HG02870 (cell line): ENCODE data around the gene SFN.
"Not testable (repeated sequence)": the region's sequence is repeated elsewhere in the genome, so short reads cannot be mapped to it uniquely, and the experiment has no call there.

Source experiments
- ATAC-seq: cut with Tn5 transposase; IDR thresholded peaks from one replicate; pipeline ENCODE4 v1.9.1; 2021; ENCODE audit warnings: mild to moderate bottlenecking, moderate library complexity; ENCODE audit not compliant: unreplicated experiment

SFN gene

DNA sequence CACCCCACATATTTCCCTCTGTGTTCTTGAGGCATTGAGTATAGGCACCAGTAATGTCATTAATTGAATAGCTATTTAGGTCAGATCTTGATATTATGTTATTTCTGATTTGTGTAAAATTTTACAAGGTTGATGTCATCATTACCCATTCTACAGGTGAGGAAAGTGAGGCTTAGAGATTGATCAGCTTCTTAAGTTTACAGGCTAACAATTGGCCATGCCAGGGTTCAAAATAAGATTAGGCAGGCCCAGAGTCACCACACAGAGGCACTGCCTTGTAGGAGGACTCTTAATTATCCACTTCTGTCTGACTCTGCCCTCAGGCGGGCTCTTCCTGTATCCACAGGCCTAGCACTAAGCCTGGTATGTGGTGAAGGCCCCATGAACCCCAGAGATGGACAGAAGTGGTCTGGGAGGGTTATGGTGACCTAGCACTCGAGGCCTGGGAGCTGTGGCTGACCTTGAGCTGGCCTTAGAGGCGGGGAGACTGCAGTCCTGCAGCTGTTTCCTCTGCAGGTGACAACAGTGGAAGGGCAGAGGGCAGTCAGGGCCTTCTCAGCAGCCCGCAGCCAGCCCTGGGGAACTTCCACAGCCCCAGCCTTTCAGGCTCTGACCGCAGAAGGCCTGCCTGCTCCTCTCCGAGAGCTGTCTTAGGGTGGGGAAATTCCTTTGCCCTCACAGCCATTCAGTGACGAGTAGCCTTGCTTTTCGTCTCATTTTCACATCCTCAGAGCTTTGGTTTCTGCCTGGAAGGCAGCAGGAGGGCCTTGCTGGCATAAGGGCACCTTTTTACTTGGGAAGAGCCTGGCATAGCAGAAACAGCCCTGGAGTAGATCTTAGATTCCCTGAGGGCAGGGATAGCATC, 24.2 kb upstream of the SFN start:
- peak; percentile 93 for ATAC-seq

DNA sequence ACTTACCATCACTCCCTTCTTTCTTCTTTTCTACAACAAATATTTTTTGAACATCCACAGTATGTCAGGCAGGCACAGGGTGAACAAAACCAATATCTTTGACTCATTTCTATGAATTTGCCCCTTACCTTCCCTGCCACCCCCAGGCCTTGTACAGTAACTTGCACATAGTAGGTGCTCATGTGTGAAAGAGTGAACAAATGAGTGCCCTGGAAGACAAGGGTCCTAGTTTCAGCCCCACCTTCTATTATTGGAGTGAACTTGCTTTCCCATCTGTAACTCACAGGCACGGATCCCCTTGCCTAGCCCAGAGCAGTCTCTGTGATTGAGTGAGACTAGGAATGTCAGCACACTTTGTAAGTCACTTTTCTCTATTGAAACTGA, 23.6 kb upstream of the SFN start:
- ATAC-seq: no peak

DNA sequence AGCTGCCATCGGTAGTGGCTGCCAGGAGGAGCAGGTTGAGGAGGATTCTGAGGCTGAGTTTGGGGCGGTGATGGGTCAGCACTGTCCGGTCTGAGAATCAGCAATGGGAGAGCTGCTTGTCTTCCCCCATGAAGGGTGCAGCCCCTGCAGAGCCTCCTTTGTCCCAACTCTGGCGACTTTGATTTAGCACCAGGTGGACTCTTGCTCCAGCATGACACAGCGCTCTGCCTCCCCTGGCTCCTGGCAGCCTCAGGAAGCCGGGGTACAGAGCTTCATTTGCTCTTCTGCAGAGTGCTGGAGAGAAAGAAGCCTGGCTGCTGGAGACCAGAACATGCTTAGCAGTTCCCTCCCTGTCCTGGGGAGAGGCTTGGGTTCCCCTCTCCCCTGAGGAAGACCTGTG, 23.2 kb upstream of the SFN start:
- no peak for ATAC-seq

DNA sequence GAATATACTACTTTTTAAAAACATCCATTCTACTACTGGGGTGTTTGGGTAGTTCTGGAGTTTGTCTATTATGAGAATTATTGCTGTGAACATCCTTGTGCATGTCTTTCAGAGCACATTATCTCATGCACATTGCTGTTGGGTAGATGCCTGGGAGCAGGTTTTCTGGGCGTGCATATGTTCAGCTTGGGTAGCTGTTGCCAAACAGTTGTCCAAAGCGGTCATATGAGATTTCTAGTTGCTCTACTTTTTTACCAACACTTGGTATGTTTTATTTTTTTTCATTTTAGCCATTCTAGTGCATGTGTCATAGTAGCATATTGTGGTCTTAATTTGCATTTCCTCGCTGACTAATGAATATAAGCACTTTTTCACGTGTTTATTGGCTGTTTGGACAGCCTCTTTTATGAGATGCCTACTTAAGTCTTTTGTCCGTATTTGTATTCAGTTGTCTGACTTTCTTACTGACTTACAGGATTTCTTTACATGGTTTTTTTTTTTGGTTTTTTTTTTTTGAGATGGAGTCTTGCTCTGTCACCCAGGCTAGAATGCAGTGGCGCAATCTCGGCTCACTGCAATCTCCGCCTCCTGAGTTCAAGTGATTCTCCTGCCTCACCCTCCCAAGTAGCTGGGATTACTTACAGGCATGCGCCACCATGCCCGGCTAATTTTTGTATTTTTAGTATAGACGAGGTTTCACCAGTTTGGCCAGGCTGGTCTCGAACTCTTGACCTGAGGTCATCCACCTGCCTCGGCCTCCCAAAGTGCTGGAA, 18.3 kb upstream of the SFN start:
- no peak for ATAC-seq

DNA sequence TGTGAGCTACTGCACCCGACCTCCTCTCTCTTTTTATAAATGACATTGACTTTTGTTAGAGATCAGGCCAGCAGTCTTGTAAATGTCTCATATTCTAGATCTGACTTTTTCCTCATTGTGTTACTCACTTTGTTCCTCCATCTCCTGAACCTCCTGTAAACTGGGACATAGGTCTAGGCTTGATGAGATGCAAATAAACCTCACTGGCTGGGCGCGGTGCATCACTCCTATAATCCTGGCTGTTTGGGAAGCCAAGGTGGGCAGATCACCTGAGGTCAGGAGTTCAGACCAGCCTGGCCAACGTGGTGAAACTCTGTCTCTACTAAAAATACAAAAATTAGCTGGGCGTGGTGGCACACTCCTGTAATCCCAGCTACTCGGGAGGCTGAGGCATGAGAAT, 15.1 kb upstream of the SFN start:
- ATAC-seq: not testable (repeated sequence)

DNA sequence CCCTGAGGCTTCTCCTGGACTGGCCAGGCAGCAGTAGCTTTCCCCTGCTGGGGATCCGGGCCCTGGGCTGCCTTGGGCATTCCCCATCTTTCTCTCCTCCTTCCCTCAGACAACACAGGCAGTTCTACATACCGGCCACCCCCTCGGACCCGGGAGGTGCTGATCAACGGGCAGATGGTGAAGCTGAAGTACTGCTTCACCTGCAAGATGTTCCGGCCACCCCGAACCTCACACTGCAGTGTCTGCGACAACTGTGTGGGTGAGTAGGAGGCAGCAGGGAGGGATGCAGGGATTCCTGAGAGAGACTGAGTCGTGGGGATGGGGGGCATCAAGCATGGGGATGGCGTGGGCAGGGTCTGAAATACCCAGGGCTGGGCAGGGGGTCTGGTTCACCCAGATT, 14.4 kb upstream of the SFN start:
- no peak for ATAC-seq

DNA sequence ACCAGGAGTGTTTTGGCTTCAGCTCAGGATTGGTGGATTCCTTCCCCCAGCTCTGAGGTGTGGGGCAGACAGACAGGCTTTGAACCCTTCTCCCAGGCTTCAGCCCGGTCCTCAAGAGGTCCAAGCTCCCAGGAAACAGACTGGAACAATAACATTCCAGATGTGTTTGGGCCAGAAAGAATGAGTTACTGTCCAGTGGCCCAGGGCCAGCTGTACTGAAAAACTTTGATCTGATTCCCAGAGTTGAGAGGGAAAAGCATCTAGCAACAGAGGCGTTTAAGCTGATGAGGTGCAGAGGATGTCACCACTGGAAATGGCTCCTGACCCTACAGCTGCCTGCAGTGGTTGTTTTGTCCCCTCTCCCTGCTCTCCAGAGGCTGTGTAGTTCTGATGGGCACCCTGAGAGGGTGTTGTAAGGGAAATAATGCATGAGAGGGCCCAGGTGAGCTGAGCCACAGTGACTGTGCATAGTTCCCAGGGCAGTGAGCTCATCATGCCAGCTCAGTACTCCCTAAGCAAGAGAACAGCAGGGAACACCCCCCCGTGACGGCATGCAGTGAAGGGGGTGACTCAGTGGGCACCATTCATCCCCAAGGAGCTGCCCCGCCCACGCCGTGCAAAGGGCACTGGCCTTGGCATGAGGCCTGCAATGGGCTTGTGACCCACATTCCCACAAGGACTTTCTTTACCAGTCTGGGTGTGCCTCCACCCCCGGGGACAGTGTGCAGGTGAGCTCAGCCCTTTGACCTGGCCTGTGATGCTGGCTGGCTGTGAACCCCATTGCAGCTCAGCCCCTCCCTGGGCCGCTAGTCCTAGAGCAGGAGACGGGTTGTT, 13.8 kb upstream of the SFN start:
- ATAC-seq: no peak

DNA sequence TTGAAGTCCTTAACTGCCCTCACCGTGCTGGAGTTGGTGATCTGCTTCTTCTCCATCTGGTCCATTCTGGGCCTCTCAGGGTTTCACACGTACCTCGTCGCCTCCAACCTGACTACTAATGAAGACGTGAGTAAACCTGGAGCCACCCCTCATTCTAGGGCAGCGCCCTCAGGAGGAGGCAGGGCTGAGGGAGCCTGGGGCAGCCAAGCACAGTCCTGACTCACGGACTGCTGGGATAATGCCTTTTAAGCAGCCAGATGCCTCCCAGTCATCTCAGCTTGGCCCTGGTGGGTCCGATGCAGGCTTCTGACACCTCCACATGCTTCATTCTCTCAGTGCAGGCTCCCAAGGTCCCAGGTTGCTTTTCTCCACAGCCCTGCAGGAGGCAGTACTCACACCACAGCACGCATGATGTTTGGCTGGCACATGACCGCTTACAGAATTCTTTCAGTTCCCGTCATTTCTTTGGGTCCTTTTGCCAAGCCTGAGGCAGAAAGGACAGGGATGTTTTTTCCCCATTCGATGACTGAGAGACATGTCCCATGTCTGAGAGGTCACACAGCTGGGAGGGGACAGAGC, 11.8 kb upstream of the SFN start:
- no peak for ATAC-seq

DNA sequence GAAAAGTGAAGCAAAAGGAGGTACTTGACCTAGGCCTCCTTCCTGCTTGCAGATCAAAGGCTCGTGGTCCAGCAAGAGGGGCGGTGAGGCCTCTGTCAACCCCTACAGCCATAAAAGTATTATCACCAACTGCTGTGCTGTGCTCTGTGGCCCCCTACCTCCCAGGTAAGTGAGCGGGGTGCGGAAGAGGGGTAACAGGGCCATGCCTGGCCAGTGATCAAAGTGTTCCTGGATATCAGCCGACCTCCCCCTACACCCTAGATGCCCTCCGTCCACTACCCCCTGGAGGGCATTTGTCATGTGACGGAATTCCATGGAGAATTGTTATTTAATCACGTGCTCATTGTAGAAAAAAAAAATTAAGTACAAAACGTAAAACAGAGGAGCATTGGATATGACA, 10.2 kb upstream of the SFN start:
- ATAC-seq: no peak

DNA sequence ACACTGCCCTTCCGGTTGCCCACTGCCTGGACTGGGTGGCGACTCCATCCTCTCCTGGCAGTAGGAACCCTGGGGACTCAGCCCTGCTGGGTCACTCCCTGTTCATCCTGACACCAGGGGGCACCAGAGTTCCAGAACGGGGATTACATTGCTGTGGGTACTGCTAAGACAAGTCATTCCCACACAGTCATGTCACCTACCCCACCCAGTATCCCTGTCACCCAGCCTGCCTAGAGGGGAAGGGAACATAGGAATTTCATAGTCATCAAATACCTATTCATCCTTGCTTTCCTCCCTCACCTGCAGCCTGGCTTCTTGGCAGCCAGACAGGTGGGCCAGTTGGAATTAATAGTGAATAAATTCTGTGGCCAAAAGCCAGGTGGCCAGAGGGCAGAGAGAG, 9.8 kb upstream of the SFN start:
- ATAC-seq: no peak

DNA sequence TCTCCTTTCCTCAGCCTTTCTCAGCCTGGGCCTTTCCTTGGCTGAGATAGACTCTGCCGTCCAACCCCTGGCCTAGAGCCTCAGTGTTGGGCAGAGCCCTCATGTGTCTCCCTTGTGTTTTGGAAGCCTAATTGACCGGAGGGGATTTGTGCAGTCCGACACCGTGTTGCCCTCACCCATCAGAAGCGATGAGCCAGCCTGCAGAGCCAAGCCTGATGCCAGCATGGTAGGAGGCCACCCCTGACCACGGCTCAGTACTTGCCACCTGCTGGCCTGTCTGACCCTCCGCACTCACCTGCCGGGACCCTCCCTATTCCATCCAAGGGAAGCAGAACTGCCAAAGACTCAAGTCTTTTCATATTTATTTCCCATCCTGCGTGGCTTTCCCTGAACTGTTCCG, 9.3 kb upstream of the SFN start:
- no peak for ATAC-seq

DNA sequence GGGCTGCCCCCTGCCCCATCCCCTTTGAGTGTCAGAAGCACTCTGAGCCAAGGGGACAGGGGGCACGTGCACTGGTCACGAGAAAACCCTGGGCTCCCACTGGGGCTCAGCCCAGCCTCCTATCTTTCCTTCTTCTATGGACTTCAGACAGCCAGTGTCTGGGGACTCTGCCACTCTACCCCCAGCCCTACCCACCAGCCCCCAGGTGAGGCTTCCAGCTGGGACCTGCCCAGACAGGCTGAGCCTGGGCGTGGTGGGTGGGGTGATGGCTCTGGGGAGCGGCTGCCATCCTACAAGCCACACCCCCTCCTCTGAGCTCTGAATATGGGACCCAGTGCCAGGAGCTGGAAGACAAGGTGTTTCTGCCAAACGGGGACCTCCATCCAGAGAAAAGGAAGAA, 8.0 kb upstream of the SFN start:
- no peak for ATAC-seq

DNA sequence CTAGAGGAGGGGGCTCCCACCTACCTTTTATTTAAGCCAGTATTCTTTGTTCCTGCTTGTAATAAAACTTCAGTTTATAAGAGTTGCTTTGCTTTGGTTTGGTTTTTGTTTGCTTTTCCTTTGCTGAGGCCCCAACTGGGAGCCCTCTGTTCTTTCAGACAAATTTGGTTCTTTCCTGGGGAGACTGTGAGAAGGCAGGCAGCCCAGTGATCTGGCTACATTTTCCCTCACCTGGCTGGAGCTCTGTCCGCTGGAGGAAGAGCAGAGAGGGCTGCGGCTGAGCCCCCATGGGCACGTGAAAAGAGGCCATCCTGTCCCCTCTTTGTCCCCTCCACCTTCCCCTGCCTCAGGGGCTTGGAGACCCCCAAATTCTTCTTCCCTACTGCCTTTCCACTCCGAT, 7.3 kb upstream of the SFN start:
- no peak for ATAC-seq

DNA sequence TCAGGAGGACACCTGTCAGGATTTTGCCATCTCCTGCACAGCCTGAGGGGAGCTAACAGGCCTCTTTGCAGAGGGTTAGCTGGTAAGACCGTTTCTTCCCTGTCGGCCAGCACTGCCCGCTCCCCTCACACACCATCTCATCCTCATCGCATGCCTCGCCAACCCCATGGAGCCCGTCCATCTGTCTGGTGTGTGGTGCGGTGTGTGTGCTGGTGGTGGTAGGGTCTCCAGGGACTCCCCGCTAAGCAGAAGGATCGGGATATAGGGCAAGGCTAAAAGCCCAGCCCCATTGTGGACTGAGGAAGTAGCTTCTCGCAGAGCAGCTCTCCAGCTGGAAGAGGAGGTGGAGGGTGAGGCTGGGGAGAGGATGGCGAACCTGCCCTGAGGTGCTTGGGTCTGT, 6.8 kb upstream of the SFN start:
- ATAC-seq: no peak

DNA sequence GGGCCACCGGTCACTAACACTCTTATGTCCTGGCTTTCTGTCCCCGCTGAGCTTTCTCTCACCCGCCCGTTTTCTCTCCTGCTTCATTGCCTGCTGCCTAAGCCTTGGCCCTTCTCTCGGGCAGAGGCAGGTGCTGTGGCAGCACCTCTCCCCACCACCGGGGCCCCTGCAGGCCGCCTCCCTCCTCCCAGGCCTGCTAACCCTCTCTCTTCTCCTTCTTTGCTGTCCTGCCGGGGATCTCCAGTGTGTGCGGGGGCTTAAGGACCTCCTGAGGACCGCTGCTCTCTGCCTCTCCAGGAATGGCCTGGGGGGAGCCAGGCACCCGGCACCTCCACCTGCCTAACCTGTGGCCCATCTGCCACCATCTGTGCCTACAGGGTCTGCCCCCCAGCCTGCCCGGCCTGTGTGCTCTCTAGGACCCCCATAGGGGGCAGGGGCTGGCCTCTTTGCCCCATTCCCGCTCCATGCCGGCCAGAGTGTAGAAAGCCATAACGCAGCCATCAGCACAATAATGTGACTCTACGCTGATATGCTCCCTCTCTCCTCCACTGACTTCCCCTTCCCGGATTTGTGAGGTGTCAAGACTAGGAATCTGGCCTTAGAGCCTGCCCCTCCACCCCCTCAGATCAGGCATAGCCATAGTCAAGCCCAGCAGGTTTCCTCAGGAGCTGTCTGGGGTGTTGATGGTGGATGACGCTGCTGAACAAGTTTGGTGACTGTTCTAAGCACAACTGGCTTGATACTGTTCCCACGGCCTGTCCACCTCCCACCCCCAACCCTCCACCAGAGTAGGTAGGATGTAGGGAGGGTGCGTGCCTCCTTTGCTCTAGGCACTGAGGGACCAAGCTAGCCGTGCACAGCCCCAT, 6.1 kb upstream of the SFN start:
- ATAC-seq: no peak

DNA sequence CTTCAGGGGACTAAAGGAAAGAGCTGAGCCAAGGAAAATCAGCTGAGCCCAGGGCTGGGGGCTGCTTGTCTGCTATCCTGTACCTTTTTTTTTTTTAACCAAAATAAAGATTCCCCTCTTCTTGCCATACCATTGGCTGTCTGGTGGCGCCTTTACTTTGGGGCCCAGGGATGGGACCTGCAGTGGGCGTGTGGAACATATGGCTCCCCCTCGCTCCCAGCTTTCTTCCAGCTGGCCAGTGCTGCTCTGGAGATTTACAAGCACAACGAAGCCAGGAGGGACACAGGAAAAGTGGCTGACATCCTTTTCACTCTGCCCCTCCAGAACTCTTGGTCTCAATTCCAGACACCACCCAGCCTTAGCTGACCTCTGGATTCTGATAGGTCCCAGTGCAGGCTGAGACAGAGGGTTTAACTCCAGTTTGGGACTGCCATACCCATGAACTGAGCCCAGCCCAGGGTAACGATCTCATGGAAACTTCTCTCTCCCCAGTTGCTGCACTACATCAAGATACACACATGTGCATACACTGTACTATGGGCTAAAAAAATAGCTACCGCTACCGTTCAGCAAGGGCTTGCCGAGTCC, 5.4 kb upstream of the SFN start:
- ATAC-seq: no peak

DNA sequence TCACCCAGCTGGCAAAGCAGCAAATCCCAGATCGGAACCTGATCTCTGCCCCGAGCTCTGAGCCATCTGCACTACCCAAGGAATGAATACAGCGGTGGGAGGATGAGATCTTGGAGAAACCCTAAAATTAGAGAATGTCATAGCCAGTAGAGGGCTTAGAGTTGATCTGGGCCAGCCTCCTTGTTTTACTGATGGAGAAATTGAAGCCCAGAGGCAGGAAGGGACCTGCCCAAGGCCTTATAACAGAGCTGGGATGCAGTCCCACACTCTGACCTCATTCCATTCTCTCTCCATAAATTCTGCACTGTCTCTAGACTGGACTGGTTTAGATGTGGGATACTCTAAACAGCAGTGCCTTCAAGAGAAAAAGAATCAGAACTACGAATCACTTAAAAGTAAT, 4.8 kb upstream of the SFN start:
- no peak for ATAC-seq

DNA sequence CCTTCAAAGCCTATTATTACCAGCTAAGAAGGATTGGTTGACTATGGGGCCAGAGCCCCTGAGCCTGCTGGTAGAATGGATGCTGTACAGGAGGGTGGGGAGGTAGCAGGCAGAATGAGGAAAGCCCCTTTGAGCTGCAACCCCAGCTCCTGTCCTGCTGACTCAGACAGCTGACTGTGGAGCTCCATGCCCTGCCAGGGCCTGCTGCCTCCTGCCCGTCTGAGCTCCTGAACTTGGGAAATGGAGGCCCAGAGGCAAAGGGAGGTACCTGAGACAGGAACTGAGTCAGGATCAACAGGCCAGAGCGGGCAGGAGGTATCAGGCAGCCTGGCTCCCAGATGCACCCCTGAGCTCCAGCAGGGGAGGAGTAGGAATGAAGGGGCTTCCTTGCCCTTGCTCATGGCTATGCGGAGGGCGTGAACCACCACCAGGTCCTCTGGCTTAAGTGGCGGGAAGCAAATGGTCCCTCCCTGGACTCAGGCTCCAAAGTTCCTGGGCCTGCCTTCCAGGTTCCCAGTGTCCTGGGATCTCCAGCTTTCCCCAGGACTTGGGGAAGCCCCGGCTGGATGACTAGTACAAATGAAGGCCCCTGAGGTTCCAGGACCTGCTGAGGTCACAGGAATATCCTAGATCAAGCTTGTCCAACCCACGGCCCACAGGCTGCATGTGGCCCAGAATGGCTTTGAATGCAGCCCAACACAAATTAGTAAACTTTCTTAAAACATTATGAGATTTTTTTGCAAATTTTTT, 3.9 kb upstream of the SFN start:
- no peak for ATAC-seq

DNA sequence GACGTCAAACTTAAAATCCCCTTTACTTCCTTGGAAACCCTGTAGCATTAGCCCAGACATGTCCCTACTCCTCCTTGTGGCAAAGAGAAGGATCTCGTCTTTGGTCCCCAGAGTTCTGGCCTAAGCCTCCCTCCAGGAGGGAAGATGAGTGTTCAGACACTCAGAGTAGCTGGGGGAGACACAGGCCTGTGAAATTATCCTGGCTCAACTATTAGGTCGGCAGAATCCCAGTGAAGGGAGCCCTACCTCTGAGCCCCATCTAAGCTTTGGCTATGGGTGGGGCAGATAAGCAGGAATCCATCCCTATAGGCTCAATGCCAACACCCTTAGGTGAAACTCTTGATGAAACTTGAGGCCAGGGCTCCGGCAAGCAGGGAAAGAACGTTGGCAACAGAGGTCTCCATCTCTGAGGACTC, 1.7 kb upstream of the SFN start:
- no peak for ATAC-seq
